Adrenal gland (tissue), 12 donors: Measurements from ENCODE around the gene CD48. TPM values are rescaled to one million over a fixed set of nuclear protein-coding genes. Genes with fewer than 3 reads are reported as not detected.
"Not testable (repeated sequence)": the region's sequence is repeated elsewhere in the genome, so short reads cannot be mapped to it uniquely, and the experiment has no call there.

Experiments used
- DNase-seq, 7 donors: peaks; one replicate each; pipeline ENCODE4 v3.0.0-alpha.2; 2019 to 2020
- H3K27ac ChIP-seq, 5 donors: fragments of 200-600 bp; sonication (generic) in 4 of 5; 1 replicate in 3 of 5; 2 replicates in 2 of 5; pipeline versions ENCODE4 v1.5.1 to v1.8.0; 2016 to 2020; ENCODE audit warnings: mild to moderate bottlenecking in 1 of 5
- H3K27me3 ChIP-seq: fragments of 200-600 bp; 2 replicates; pipeline ENCODE4 v1.8.0; 2021
- H3K36me3 ChIP-seq, 2 donors: fragments of 200-600 bp; replicated peaks in 1 of 2; 1 replicate in 1 of 2; 2 replicates in 1 of 2; pipeline versions ENCODE4 v1.5.1 to v1.8.0; 2018 to 2022
- H3K4me1 ChIP-seq, 2 donors: fragments of 200-600 bp; replicated peaks in 1 of 2; 1 replicate in 1 of 2; 2 replicates in 1 of 2; pipeline versions ENCODE4 v1.5.1 to v1.8.0; 2018 to 2021
- H3K4me3 ChIP-seq, 4 donors: fragments of 200-600 bp; sonication (generic) in 3 of 4; one replicate each; pipeline ENCODE4 v1.5.1; 2016 to 2018
- H3K9me3 ChIP-seq, 3 donors: fragments of 200-600 bp; sonication (generic) in 1 of 3; replicated peaks in 1 of 3; 1 replicate in 2 of 3; 2 replicates in 1 of 3; pipeline versions ENCODE4 v1.5.1 to v1.8.0; 2016 to 2021
- CTCF ChIP-seq, 6 experiments: fragments of 450-650 bp in 4 of 6; fragments of 200-600 bp in 2 of 6; sonication (generic) in 1 of 6; IDR thresholded peaks; 1 replicate in 5 of 6; 2 replicates in 1 of 6; pipeline versions ENCODE4 v1.5.1 to v1.8.0; 2016 to 2021; ENCODE audit warnings: antibody characterized with exemption in 6 of 6, mild to moderate bottlenecking in 2 of 6, moderate library complexity in 1 of 6
- POLR2A ChIP-seq, 2 donors: fragments of 450-650 bp; IDR thresholded peaks; one replicate each; pipeline ENCODE4 v1.6.1; 2017; ENCODE audit warnings: antibody characterized with exemption in 2 of 2, mild to moderate bottlenecking in 2 of 2, moderate library complexity in 1 of 2
- WGBS, 4 donors: extraction: QIAGEN DNeasy Blood & Tissue Kit in 2 of 4; methylation state at CpG; one replicate each; pipeline versions ENCODE4 v1.1.5 to v1.1.7; 2013 to 2017; 5-methylcytosine and 5-hydroxymethylcytosine counted together
- intact Hi-C, 2 donors: fragments of 100-400 bp; cut with DNase I; formaldehyde crosslinking; loops; one replicate each; pipeline versions ENCODE4 v1.14.1 to v1.15.0; 2022 to 2023
- polyA plus RNA-seq, 3 donors: library from polyadenylated mRNA; stranded (reverse); fragments of 200-250 nt in 2 of 3; fragments of 350-450 nt in 1 of 3; fragmentation: Illumina TruSeq in 1 of 3; extraction: RNeasy Lipid Tissue Mini Kit (QIAGEN cat#74804) in 1 of 3; gene quantifications; one replicate each; pipeline ENCODE4 v1.2.3, GENCODE V29; 2013 to 2014
- total RNA-seq, 9 donors: library from RNA; depleted of rRNA in 4 of 9; stranded (reverse); fragments of >200 nt in 4 of 9; fragments of 120-200 nt in 1 of 9; fragmentation: NEBNext Ultra II Directional in 1 of 9; extraction: Animal tissue kit (Norgen Biotek cat#: 25700) in 1 of 9; gene quantifications; one replicate each; pipeline versions ENCODE4 v1.1.0 to v1.2.4, GENCODE V29; 2013 to 2023
- donor health status: healthy with polysubstance abuse.
- donor health status: Bipolar disorder and iron deficiency.
- donor health status: DM: yes; HTN: yes; CAD: no.
- donor health status: DM: no; HTN: no; CAD: no.
- donor health status: DM: no; HTN: no; CAD: no.
- donor health status: DM: yes; HTN: yes; CAD: no.

CD48 gene
- total and polyA plus RNA-seq, 12 donors, result 1.4 to 9.0 (median 3.9) TPM; not detected in 1

- Histone ChIP-seq H3K27ac (peak overlapping the region in 1 of 5 donors; percentile 65), H3K4me3 (no peak overlapping the region), H3K36me3 (no peaks in the 10 kb centered on the region), H3K4me1 (no peaks in the 10 kb centered on the region), H3K27me3 (no peaks in the 10 kb centered on the region), H3K9me3 (no peaks in the 10 kb centered on the region)
- WGBS, 4 donors, result 59 to 69% (median 65%) methylated on average over 4 of the region's 4 CpGs
- TF ChIP-seq POLR2A (IDR thresholded peaks at IDR 0.05) (no peak), CTCF (IDR thresholded peaks at IDR 0.05) (no peak)
- no peak for DNase-seq
- intact Hi-C loops, result no loop called here
These were observed 3.5 kb downstream of the CD48 start for GRCh38 chr1:160708118-160708517.

- DNase-seq, result no peak
- H3K4me3 ChIP-seq, result no peak overlapping the region
- WGBS, 4 donors, result 55 to 67% (median 60%) methylated on average over 8 of the region's 8 CpGs
- no peaks in the 10 kb centered on the region for H3K36me3 ChIP-seq
- H3K27ac ChIP-seq, result peak overlapping the region in 1 of 5 donors; percentile 65
- no peaks in the 10 kb centered on the region for H3K4me1 ChIP-seq
- no peaks in the 10 kb centered on the region for H3K9me3 ChIP-seq
- H3K27me3 ChIP-seq, result no peaks in the 10 kb centered on the region
- TF ChIP-seq POLR2A (IDR thresholded peaks at IDR 0.05) (no peak), CTCF (IDR thresholded peaks at IDR 0.05) (no peak)
- intact Hi-C loops, result no loop called here
These were observed 4.2 kb downstream of the CD48 start for GRCh38 chr1:160707236-160708064.

GRCh38 chr1:160706526-160707235, 4.9 kb downstream of the CD48 start:
- WGBS, 4 donors, result 41 to 47% (median 42%) methylated on average over 4 of the region's 4 CpGs
- TF ChIP-seq CTCF (IDR thresholded peaks at IDR 0.05) (no peak), POLR2A (IDR thresholded peaks at IDR 0.05) (no peak)
- Histone ChIP-seq H3K27me3 (no peaks in the 10 kb centered on the region), H3K9me3 (no peaks in the 10 kb centered on the region), H3K27ac (peak overlapping the region in 1 of 5 donors; percentile 65), H3K4me1 (no peaks in the 10 kb centered on the region), H3K36me3 (no peaks in the 10 kb centered on the region), H3K4me3 (no peak overlapping the region)
- intact Hi-C loops, result no loop called here
- DNase-seq, result no peak

- DNase-seq, result no peak
- Histone ChIP-seq H3K27ac (peak overlapping the region in 1 of 5 donors; percentile 55), H3K27me3 (no peaks in the 10 kb centered on the region), H3K9me3 (no peaks in the 10 kb centered on the region), H3K4me1 (no peaks in the 10 kb centered on the region), H3K36me3 (no peaks in the 10 kb centered on the region), H3K4me3 (no peak overlapping the region)
- TF ChIP-seq CTCF (IDR thresholded peaks at IDR 0.05), result no peak
- no peak for TF ChIP-seq POLR2A (IDR thresholded peaks at IDR 0.05)
- intact Hi-C loops, result no loop called here
These were observed 5.9 kb downstream of the CD48 start for GRCh38 chr1:160705742-160706141.

GRCh38 chr1:160705212-160705621, 6.4 kb downstream of the CD48 start:
- H3K4me1 ChIP-seq, intact Hi-C loops, DNase-seq, H3K27me3 ChIP-seq, H3K4me3 ChIP-seq, H3K9me3 ChIP-seq, H3K36me3 ChIP-seq: not testable (repeated sequence)
- H3K27ac ChIP-seq, result peak overlapping the region in 1 of 5 donors; percentile 55
- 65 to 70% (median 68%) methylated on average over 3 of the region's 3 CpGs for WGBS, 4 donors
